HepG2 (cell line): Measurements from ENCODE around the gene METTL16. TPM values are rescaled to one million over a fixed set of nuclear protein-coding genes. Genes with fewer than 3 reads are reported as not detected.

ENCODE experiments used
- ATAC-seq: fragments of 200-7000 bp; cut with Tn5 transposase; 3 replicates; pipeline ENCODE4 v1.9.1; 2020; ENCODE audit warnings: mild to moderate bottlenecking, moderate library complexity
- BruUV-seq: library from RNA; stranded (reverse); fragments of 400-500 nt; replicated peaks from 2 replicates; lab custom pipeline; 2021; lab: Mats Ljungman, UMichigan
- CTCF ChIA-PET: fragments of 300-600 bp; formaldehyde crosslinking; extraction: SDS; loops from one replicate; lab custom pipeline; 2021; ENCODE audit warnings: low total read pairs, inconsistent platforms, low intra/inter-chr PET ratio; lab: Yijun Ruan, JAX
- POLR2A ChIA-PET: fragments of 350-600 bp; sonication (Branson Sonifier 250); formaldehyde crosslinking; loops from one replicate; lab custom pipeline; 2020; ENCODE audit warnings: antibody characterized with exemption, inconsistent platforms; lab: Yijun Ruan, JAX
- DNase-seq: peaks from one replicate; pipeline ENCODE4 v3.0.0-alpha.2; 2015; ENCODE audit warnings: low spot score
- FAIRE-seq: peaks from 3 replicates; lab custom pipeline; 2011; peaks lifted over from hg19 to GRCh38; lab: Jason Lieb, UNC
- H2AFZ ChIP-seq: one replicate; pipeline ENCODE4 v1.6.1; 2011; ENCODE audit warnings: low read length, inconsistent platforms
- H3K27ac ChIP-seq: fragments of 300-600 bp; 3 replicates; pipeline ENCODE4 v1.8.0; 2011; ENCODE audit warnings: mixed run types, mild to moderate bottlenecking, mixed read lengths, low read length, inconsistent platforms; ENCODE audit not compliant: insufficient read depth; ENCODE audit errors: extremely low read length
- H3K27me3 ChIP-seq, 2 experiments: fragments of 200-600 bp in 1 of 2; 2 replicates in 1 of 2; 3 replicates in 1 of 2; pipeline versions ENCODE4 v1.6.0 to v1.8.0; 2011; ENCODE audit warnings: low read length in 2 of 2, mild to moderate bottlenecking in 2 of 2, moderate library complexity in 2 of 2, inconsistent platforms in 1 of 2; ENCODE audit not compliant: insufficient read depth in 2 of 2, control insufficient read depth in 1 of 2
- H3K36me3 ChIP-seq, 2 experiments: fragments of 200-600 bp in 1 of 2; replicated peaks in 1 of 2; 2 replicates in 1 of 2; 3 replicates in 1 of 2; pipeline versions ENCODE4 v1.5.1 to v1.8.0; 2011; ENCODE audit warnings: low read length in 2 of 2, inconsistent platforms in 1 of 2; ENCODE audit not compliant: insufficient read depth in 2 of 2, control insufficient read depth in 1 of 2
- H3K4me1 ChIP-seq: 2 replicates; pipeline ENCODE4 v1.5.1; 2012; ENCODE audit warnings: low read length, inconsistent platforms; ENCODE audit not compliant: insufficient read depth
- H3K4me2 ChIP-seq: 2 replicates; pipeline ENCODE4 v1.6.0; 2011; ENCODE audit warnings: low read depth, low read length, inconsistent platforms
- H3K4me3 ChIP-seq, 3 experiments: fragments of 200-600 bp in 1 of 3; sonication (generic), shearing (Covaris generic) in 1 of 3; replicated peaks in 1 of 3; 2 replicates each; pipeline ENCODE4 v1.5.1; 2011 to 2016; ENCODE audit warnings: low read length in 3 of 3, inconsistent platforms in 2 of 3, low read depth in 2 of 3, mild to moderate bottlenecking in 2 of 3, control low read depth in 1 of 3, mixed read lengths in 1 of 3; ENCODE audit not compliant: insufficient read depth in 1 of 3
- H3K79me2 ChIP-seq: one replicate; pipeline ENCODE4 v1.6.1; 2011; ENCODE audit warnings: low read length, inconsistent platforms; ENCODE audit not compliant: insufficient read depth
- H3K9ac ChIP-seq: 2 replicates; pipeline ENCODE4 v1.6.0; 2011; ENCODE audit warnings: mild to moderate bottlenecking, low read depth, low read length, inconsistent platforms; ENCODE audit not compliant: insufficient read depth
- H3K9me3 ChIP-seq: 2 replicates; pipeline ENCODE4 v1.5.1; 2012; ENCODE audit warnings: mild to moderate bottlenecking, low read length
- H4K20me1 ChIP-seq: 2 replicates; pipeline ENCODE4 v1.6.0; 2011; ENCODE audit warnings: inconsistent platforms, mild to moderate bottlenecking, low read length, moderate library complexity; ENCODE audit not compliant: insufficient read depth
- ZNF609 ChIP-seq: sonication (generic); formaldehyde crosslinking; IDR thresholded peaks from 2 replicates; pipeline ENCODE4 v1.4.0; 2020; ENCODE audit warnings: mild to moderate bottlenecking, missing genetic modification reagents, borderline replicate concordance
- WGBS: methylation state at CpG from one replicate; pipeline ENCODE4 v1.1.6; 2017; ENCODE audit warnings: low lambda C conversion rate; 5-methylcytosine and 5-hydroxymethylcytosine counted together
- in situ Hi-C: cut with HindIII; loops from 2 replicates; pipeline ENCODE4 v1.10.0; 2017; ENCODE audit warnings: low pct_unique_long_range_greater_than_20kb; ENCODE audit not compliant: extremely low pct_ligation_motif_present
- intact Hi-C: fragments of 100-400 bp; cut with micrococcal nuclease; formaldehyde crosslinking; loops from one replicate; pipeline ENCODE4 v1.10.0; 2022; ENCODE audit not compliant: unreplicated experiment
- polyA plus RNA-seq, 8 experiments: library from polyadenylated mRNA; depleted of rRNA in 3 of 8; stranded (reverse) in 7 of 8; unstranded in 1 of 8; fragments of >200 nt; fragmentation: Illumina TruSeq in 4 of 8; extraction: Trizol in 4 of 8; gene quantifications; 2 replicates each; pipeline versions ENCODE4 v1.2.1 to v1.2.3, GENCODE V29; 2011 to 2016; ENCODE audit warnings: low read depth in 4 of 8, missing spikeins in 1 of 8, mixed read lengths in 1 of 8; ENCODE audit not compliant: insufficient read depth in 1 of 8
- total RNA-seq, 5 experiments: library from RNA; depleted of rRNA; stranded (reverse); fragments of >200 nt; fragmentation: Illumina TruSeq; extraction: Trizol; gene quantifications; 2 replicates each; pipeline ENCODE4 v1.2.3, GENCODE V29; 2016; ENCODE audit warnings: low read depth in 1 of 5
- TF ChIP-seq, protein P1 (sequence below): sonication (generic); formaldehyde crosslinking; IDR thresholded peaks from 2 replicates; pipeline ENCODE4 v1.5.0; 2020; ENCODE audit warnings: missing genetic modification reagents

METTL16 gene
- total and polyA plus RNA-seq, 2 of the 13 experiments (the other 11 are each of a cell fraction or from before 2014, with no cell fraction given): 11.6 to 18.5 TPM

- H4K20me1 ChIP-seq: no peaks in the 10 kb centered on the region
- H3K36me3 ChIP-seq: peaks cover 20 to 60% of the 10 kb centered on the region in 2 experiments
- in situ Hi-C loops (no loop called here), intact Hi-C loops (no loop called here)
- no peak overlapping the region for H2AFZ ChIP-seq
- H3K4me3 ChIP-seq: no peak overlapping the region
- no peak overlapping the region for H3K4me2 ChIP-seq
- no peak overlapping the region for H3K9ac ChIP-seq
- no peaks in the 10 kb centered on the region for H3K27me3 ChIP-seq
- BruUV-seq: no TSS peak
- no peaks in the 10 kb centered on the region for H3K79me2 ChIP-seq
- CTCF ChIA-PET: no interaction called here
- TF ChIP-seq, protein P1, sequence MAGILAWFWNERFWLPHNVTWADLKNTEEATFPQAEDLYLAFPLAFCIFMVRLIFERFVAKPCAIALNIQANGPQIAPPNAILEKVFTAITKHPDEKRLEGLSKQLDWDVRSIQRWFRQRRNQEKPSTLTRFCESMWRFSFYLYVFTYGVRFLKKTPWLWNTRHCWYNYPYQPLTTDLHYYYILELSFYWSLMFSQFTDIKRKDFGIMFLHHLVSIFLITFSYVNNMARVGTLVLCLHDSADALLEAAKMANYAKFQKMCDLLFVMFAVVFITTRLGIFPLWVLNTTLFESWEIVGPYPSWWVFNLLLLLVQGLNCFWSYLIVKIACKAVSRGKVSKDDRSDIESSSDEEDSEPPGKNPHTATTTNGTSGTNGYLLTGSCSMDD (CRISPR knock-in tag): no peak
- no peak for TF ChIP-seq ZNF609
- FAIRE-seq (no peak), DNase-seq (no peak), ATAC-seq (no peak)
- no peak overlapping the region for H3K27ac ChIP-seq
- H3K9me3 ChIP-seq: no peaks in the 10 kb centered on the region
- H3K4me1 ChIP-seq: no peaks in the 10 kb centered on the region
- POLR2A ChIA-PET: no interaction called here
- WGBS: 92% methylated on average over 5 of the region's 5 CpGs
These were observed 75.3 kb downstream of the METTL16 start for GRCh38 chr17:2436316-2436905.
